HepG2 (cell line): Measurements from ENCODE around the gene DUSP7. TPM values are rescaled to one million over a fixed set of nuclear protein-coding genes. Genes with fewer than 3 reads are reported as not detected.

Experiments used
- ATF1 ChIP-seq: IDR thresholded peaks from 2 replicates; pipeline ENCODE4 v1.6.1; 2016; ENCODE audit warnings: mild to moderate bottlenecking, control low read depth
- ATM ChIP-seq: fragments of 450-650 bp; IDR thresholded peaks from 2 replicates; pipeline ENCODE4 v1.7.1; 2017; ENCODE audit warnings: mild to moderate bottlenecking, borderline replicate concordance
- CEBPB ChIP-seq: IDR thresholded peaks from 2 replicates; pipeline ENCODE4 v1.6.1; 2011; ENCODE audit warnings: low read depth, low read length, improper control_type of control experiment, borderline replicate concordance
- EEA1 ChIP-seq: sonication (generic); formaldehyde crosslinking; IDR thresholded peaks from 2 replicates; pipeline ENCODE4 v1.5.1; 2020; ENCODE audit warnings: mild to moderate bottlenecking, missing genetic modification reagents, borderline replicate concordance
- EP300 ChIP-seq, 3 experiments: sonication (generic) in 1 of 3; formaldehyde crosslinking in 1 of 3; IDR thresholded peaks; 2 replicates each; pipeline versions ENCODE4 v1.5.1 to v1.6.1; 2011 to 2020; ENCODE audit warnings: low read depth in 2 of 3, low read length in 2 of 3, borderline replicate concordance in 1 of 3, improper control_type of control experiment in 1 of 3, mild to moderate bottlenecking in 1 of 3, missing genetic modification reagents in 1 of 3, moderate library complexity in 1 of 3
- HMG20A ChIP-seq: IDR thresholded peaks from 2 replicates; pipeline ENCODE4 v1.6.1; 2016; ENCODE audit warnings: borderline replicate concordance
- IKZF5 ChIP-seq: IDR thresholded peaks from 2 replicates; pipeline ENCODE4 v1.6.1; 2018; ENCODE audit warnings: missing genetic modification reagents, mild to moderate bottlenecking, missing compliant biosample characterization
- JDP2 ChIP-seq: sonication (generic); formaldehyde crosslinking; IDR thresholded peaks from 2 replicates; pipeline ENCODE4 v1.8.1; 2022; ENCODE audit warnings: missing genetic modification reagents, borderline replicate concordance
- KDM2A ChIP-seq: sonication (generic); formaldehyde crosslinking; IDR thresholded peaks from 2 replicates; pipeline ENCODE4 v1.4.0; 2020; ENCODE audit warnings: low read depth, missing genetic modification reagents, borderline replicate concordance
- KLF9 ChIP-seq: IDR thresholded peaks from 2 replicates; pipeline ENCODE4 v1.6.1; 2016; ENCODE audit warnings: low read depth
- NR1H2 ChIP-seq: sonication (generic); formaldehyde crosslinking; IDR thresholded peaks from 2 replicates; pipeline ENCODE4 v1.8.1; 2022; ENCODE audit warnings: low read depth, missing genetic modification reagents, borderline replicate concordance
- PITX1 ChIP-seq: sonication (generic); formaldehyde crosslinking; IDR thresholded peaks from 2 replicates; pipeline ENCODE4 v1.5.1; 2020; ENCODE audit warnings: mild to moderate bottlenecking, missing genetic modification reagents
- SMAD9 ChIP-seq: sonication (generic); formaldehyde crosslinking; IDR thresholded peaks from 2 replicates; pipeline ENCODE4 v1.5.1; 2020; ENCODE audit warnings: mild to moderate bottlenecking, missing genetic modification reagents
- SP4 ChIP-seq: sonication (generic); formaldehyde crosslinking; IDR thresholded peaks from 2 replicates; pipeline ENCODE4 v1.8.1; 2023; ENCODE audit warnings: mild to moderate bottlenecking, missing genetic modification reagents
- THAP11 ChIP-seq: IDR thresholded peaks from 2 replicates; pipeline ENCODE4 v1.6.1; 2016; ENCODE audit warnings: missing biosample characterization, missing genetic modification reagents
- ZNF335 ChIP-seq: sonication (generic); formaldehyde crosslinking; IDR thresholded peaks from 2 replicates; pipeline ENCODE4 v1.4.0; 2020; ENCODE audit warnings: missing genetic modification reagents
- ZSCAN30 ChIP-seq: sonication (generic); formaldehyde crosslinking; IDR thresholded peaks from 2 replicates; pipeline ENCODE4 v1.5.0; 2020; ENCODE audit warnings: mild to moderate bottlenecking, missing genetic modification reagents
- polyA plus RNA-seq, 8 experiments: library from polyadenylated mRNA; depleted of rRNA in 3 of 8; stranded (reverse) in 7 of 8; unstranded in 1 of 8; fragments of >200 nt; fragmentation: Illumina TruSeq in 4 of 8; extraction: Trizol in 4 of 8; gene quantifications; 2 replicates each; pipeline versions ENCODE4 v1.2.1 to v1.2.3, GENCODE V29; 2011 to 2016; ENCODE audit warnings: low read depth in 4 of 8, missing spikeins in 1 of 8, mixed read lengths in 1 of 8; ENCODE audit not compliant: insufficient read depth in 1 of 8
- total RNA-seq, 5 experiments: library from RNA; depleted of rRNA; stranded (reverse); fragments of >200 nt; fragmentation: Illumina TruSeq; extraction: Trizol; gene quantifications; 2 replicates each; pipeline ENCODE4 v1.2.3, GENCODE V29; 2016; ENCODE audit warnings: low read depth in 1 of 5
- TF ChIP-seq, protein P1 (sequence below): sonication (generic); formaldehyde crosslinking; IDR thresholded peaks from one replicate; pipeline ENCODE4 v1.5.1; 2020; ENCODE audit warnings: mild to moderate bottlenecking, missing genetic modification reagents; ENCODE audit errors: not compliant biosample characterization
- TF ChIP-seq, protein P2 (sequence below): IDR thresholded peaks from 2 replicates; pipeline ENCODE4 v1.6.1; 2016; ENCODE audit warnings: missing genetic modification reagents, missing compliant biosample characterization

DUSP7 gene
- total and polyA plus RNA-seq, 2 of the 13 experiments (the other 11 are each of a cell fraction or from before 2014, with no cell fraction given), result 6.6 to 8.8 TPM

DNA sequence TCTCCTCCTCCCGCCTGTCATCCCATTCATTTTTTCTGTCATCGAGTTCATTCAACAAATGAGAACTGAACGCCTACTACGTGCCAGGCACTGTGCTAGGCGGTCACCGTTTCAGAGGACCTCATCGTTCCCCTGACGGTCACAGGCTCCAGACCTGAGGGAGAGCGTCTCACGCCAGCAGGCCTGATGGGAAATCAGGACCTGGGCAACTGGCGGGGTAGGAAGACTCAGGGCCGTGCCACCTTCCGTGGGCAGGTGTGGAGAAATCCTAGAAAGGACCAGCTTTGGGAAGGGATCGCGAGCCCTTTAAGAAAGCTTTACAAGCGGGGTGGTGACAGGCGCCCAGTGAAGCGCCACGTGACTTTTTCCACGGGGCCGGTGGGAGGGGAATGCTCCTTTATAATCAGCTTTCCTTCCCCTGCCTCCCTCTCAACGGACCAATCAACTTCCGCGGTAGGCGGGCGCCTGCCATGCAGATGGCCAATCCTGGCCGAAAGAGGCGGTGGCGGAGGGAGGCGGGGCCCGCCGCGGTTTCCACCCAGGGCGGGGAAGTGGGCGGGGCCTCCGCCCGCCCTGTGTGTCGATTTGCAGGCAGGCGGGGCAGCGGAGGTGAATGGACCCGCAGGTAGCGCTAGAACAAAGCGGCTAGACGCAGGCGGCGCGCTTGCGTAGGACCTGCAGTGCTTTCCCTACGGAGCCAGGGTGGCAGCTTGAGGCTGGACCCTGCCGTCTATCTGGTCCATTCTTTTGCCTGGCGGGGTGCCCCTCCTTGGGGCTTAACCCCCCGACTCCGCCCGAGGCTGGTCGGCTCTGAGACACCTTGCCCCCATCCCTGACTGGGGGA, 819 bp upstream of the DUSP7 start (continued):
- TF ChIP-seq, protein P1, sequence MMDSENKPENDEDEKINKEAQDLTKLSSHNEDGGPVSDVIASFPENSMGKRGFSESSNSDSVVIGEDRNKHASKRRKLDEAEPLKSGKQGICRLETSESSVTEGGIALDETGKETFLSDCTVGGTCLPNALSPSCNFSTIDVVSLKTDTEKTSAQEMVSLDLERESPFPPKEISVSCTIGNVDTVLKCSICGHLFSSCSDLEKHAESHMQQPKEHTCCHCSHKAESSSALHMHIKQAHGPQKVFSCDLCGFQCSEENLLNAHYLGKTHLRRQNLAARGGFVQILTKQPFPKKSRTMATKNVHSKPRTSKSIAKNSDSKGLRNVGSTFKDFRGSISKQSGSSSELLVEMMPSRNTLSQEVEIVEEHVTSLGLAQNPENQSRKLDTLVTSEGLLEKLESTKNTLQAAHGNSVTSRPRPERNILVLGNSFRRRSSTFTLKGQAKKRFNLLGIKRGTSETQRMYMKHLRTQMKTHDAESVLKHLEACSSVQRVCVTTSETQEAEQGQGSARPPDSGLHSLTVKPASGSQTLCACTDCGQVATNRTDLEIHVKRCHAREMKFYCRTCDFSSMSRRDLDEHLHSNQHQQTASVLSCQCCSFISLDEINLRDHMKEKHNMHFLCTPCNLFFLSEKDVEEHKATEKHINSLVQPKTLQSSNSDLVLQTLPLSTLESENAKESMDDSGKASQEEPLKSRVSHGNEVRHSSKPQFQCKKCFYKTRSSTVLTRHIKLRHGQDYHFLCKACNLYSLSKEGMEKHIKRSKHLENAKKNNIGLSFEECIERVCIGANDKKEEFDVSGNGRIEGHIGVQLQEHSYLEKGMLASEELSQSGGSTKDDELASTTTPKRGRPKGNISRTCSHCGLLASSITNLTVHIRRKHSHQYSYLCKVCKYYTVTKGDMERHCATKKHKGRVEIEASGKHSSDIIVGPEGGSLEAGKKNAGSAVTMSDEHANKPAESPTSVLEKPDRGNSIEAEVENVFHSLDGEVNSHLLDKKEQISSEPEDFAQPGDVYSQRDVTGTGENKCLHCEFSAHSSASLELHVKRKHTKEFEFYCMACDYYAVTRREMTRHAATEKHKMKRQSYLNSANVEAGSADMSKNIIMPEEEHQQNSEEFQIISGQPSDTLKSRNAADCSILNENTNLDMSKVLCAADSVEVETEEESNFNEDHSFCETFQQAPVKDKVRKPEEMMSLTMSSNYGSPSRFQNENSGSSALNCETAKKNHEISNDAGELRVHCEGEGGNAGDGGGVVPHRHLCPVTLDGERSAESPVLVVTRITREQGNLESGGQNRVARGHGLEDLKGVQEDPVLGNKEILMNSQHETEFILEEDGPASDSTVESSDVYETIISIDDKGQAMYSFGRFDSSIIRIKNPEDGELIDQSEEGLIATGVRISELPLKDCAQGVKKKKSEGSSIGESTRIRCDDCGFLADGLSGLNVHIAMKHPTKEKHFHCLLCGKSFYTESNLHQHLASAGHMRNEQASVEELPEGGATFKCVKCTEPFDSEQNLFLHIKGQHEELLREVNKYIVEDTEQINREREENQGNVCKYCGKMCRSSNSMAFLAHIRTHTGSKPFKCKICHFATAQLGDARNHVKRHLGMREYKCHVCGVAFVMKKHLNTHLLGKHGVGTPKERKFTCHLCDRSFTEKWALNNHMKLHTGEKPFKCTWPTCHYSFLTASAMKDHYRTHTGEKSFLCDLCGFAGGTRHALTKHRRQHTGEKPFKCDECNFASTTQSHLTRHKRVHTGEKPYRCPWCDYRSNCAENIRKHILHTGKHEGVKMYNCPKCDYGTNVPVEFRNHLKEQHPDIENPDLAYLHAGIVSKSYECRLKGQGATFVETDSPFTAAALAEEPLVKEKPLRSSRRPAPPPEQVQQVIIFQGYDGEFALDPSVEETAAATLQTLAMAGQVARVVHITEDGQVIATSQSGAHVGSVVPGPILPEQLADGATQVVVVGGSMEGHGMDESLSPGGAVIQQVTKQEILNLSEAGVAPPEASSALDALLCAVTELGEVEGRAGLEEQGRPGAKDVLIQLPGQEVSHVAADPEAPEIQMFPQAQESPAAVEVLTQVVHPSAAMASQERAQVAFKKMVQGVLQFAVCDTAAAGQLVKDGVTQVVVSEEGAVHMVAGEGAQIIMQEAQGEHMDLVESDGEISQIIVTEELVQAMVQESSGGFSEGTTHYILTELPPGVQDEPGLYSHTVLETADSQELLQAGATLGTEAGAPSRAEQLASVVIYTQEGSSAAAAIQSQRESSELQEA (CRISPR knock-in tag), result no peak
- TF ChIP-seq ZSCAN30 (no peak), EP300 (IDR thresholded peaks at IDR 0.05; ENCODE audit: low read depth in 2 of 2, low read length in 2 of 2) (0 out of 4 replicates have a peak, but pooled peaks of 1 of the 2 experiments have one; percentile 7), EP300 (CRISPR knock-in tag; IDR thresholded peaks at IDR 0.05; ENCODE audit: borderline replicate concordance) (no peak), PITX1 (no peak), KLF9 (no peak), JDP2 (CRISPR knock-in tag) (no peak), ZNF335 (CRISPR knock-in tag) (no peak), ATF1 (no peak), THAP11 (CRISPR knock-in tag) (peak; percentile 62; the same call in 1 of the 2 replicates), SP4 (CRISPR knock-in tag) (peak; percentile 91), IKZF5 (CRISPR knock-in tag) (no peak), SMAD9 (CRISPR knock-in tag) (no peak), EEA1 (CRISPR knock-in tag) (no peak; the same call in 1 of the 2 replicates), ATM (no peak), NR1H2 (no peak), HMG20A (no peak), KDM2A (CRISPR knock-in tag) (peak; percentile 70), CEBPB (no peak)
- TF ChIP-seq, protein P2, sequence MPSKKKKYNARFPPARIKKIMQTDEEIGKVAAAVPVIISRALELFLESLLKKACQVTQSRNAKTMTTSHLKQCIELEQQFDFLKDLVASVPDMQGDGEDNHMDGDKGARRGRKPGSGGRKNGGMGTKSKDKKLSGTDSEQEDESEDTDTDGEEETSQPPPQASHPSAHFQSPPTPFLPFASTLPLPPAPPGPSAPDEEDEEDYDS, result peak; percentile 86
